ENCODE measurements around the gene BROX.

GRCh38 chr1:222709700-222710153 lies 2.6 kb upstream of the BROX start:
- TF ChIP-seq GATA2 (IDR thresholded peaks at IDR 0.05; ENCODE audit: low read depth, low read length) (0 out of 2 replicates have a peak, but pooled peaks have one; percentile 10), GATA3 (IDR thresholded peaks at IDR 0.05; ENCODE audit: low read depth, low read length) (no peak)

Measured in SH-SY5Y (cell line).